ENCODE data around the gene CAPNS1. TPM values are rescaled to one million over a fixed set of nuclear protein-coding genes. Genes with fewer than 3 reads are reported as not detected.

Gene CAPNS1
- total and polyA plus RNA-seq, 9 of the 15 experiments (the other 6 are each of a cell fraction or from before 2014, with no cell fraction given) = 77.9 to 576 (median 258) TPM

GRCh38 chr19:36103040-36103626 lies 36.7 kb upstream of the CAPNS1 start:
- Histone ChIP-seq H3K4me2 (ENCODE audit: insufficient read depth, low read length) (no peak overlapping the region), H3K4me1 (replicated peaks in 1 of 2; ENCODE audit: control insufficient read depth in 2 of 2, insufficient read depth in 2 of 2, low read length in 2 of 2) (peaks cover 15 to 54% of the 10 kb centered on the region in 2 experiments; a peak in 4 of 5 replicates), H3K36me3 (ENCODE audit: control insufficient read depth, insufficient read depth, low read length) (peaks cover 84% of the 10 kb centered on the region), H3K27me3 (ENCODE audit: control insufficient read depth in 2 of 2, insufficient read depth in 2 of 2, low read length in 2 of 2) (no peaks in the 10 kb centered on the region), H3K27ac (ENCODE audit: extremely low read depth, low read depth, low read length) (peak overlapping the region; percentile 31; the same call in 1 of the 3 replicates), H3K9me3 (replicated peaks; ENCODE audit: control insufficient read depth, insufficient read depth, low read depth, low read length) (no peaks in the 10 kb centered on the region), H3K79me2 (ENCODE audit: control insufficient read depth, insufficient read depth, low read length) (no peaks in the 10 kb centered on the region), H3K9me1 (ENCODE audit: control insufficient read depth, insufficient read depth, low read length) (peaks cover 8% of the 10 kb centered on the region), H3K9ac (ENCODE audit: insufficient read depth in 1 of 2, low read depth in 2 of 2, low read length in 2 of 2) (peak overlapping the region in 1 of 2 experiments; percentile 84; a peak in 2 of 4 replicates), H4K20me1 (replicated peaks; ENCODE audit: control insufficient read depth, insufficient read depth, low read length) (no peaks in the 10 kb centered on the region), H2AFZ (ENCODE audit: low read depth, low read length) (no peak overlapping the region), H3K4me3 (no peak overlapping the region)
- CTCF ChIA-PET (ENCODE audit: low intra/inter-chr PET ratio) = no interaction called here
- in situ Hi-C loops (cut with MboI) = no loop called here
- ATAC-seq = no peak
- TF ChIP-seq, protein P1, sequence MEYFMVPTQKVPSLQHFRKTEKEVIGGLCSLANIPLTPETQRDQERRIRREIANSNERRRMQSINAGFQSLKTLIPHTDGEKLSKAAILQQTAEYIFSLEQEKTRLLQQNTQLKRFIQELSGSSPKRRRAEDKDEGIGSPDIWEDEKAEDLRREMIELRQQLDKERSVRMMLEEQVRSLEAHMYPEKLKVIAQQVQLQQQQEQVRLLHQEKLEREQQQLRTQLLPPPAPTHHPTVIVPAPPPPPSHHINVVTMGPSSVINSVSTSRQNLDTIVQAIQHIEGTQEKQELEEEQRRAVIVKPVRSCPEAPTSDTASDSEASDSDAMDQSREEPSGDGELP (CRISPR knock-in tag; IDR thresholded peaks at IDR 0.05; ENCODE audit: borderline replicate concordance) = no peak
- no peak for TF ChIP-seq ERF (CRISPR knock-in tag; IDR thresholded peaks at IDR 0.05)
- TF ChIP-seq CC2D1A (IDR thresholded peaks at IDR 0.05) = no peak
- no peak for TF ChIP-seq ID3 (CRISPR knock-in tag; IDR thresholded peaks at IDR 0.05)
- no peak for TF ChIP-seq ID3 (tag; IDR thresholded peaks at IDR 0.05)
- POLR2A ChIA-PET = interaction anchor here (0.9 to 3.5 kb wide), 4 partner anchors 8 to 47 kb away, joined by 3 to 10 read pairs (median 8); partner anchors contain the start of gene POLR2I
- WGBS (ENCODE audit: insufficient coverage, low coverage, missing lambda C conversion rate) = 94% methylated on average over 21 of the region's 24 CpGs
- DNase-seq (ENCODE audit: extremely low read depth in 1 of 4, low spot score in 3 of 4) = no peak
- no TSS peak for BruUV-seq (replicated peaks)
- intact Hi-C loops (cut with micrococcal nuclease) = no loop called here
- no peak for FAIRE-seq

All from K562 (cell line).